Endodermal cell (in vitro differentiated cells): ENCODE results near the gene GALR1. TPM values are rescaled to one million over a fixed set of nuclear protein-coding genes. Genes with fewer than 3 reads are reported as not detected.

Experiments
- DNase-seq: peaks from one replicate; pipeline ENCODE4 v3.0.0-alpha.2; 2017
- H3K27ac ChIP-seq: 2 replicates; pipeline ENCODE4 v1.5.1; 2013; ENCODE audit warnings: mild to moderate bottlenecking, low read depth, low read length, moderate library complexity
- H3K27me3 ChIP-seq: 2 replicates; pipeline ENCODE4 v1.6.1; 2013; ENCODE audit warnings: mild to moderate bottlenecking, low read length, moderate library complexity; ENCODE audit not compliant: insufficient read depth, control insufficient read depth, poor library complexity, severe bottlenecking
- H3K36me3 ChIP-seq: 2 replicates; pipeline ENCODE4 v1.7.0; 2013; ENCODE audit warnings: mild to moderate bottlenecking, low read length, moderate library complexity; ENCODE audit not compliant: control insufficient read depth, insufficient read depth
- H3K4me1 ChIP-seq: one replicate; pipeline ENCODE4 v1.7.0; 2013; ENCODE audit warnings: low read length; ENCODE audit not compliant: control insufficient read depth, insufficient read depth
- H3K4me3 ChIP-seq: 2 replicates; pipeline ENCODE4 v1.5.1; 2013; ENCODE audit warnings: mild to moderate bottlenecking, low read length, moderate library complexity
- H3K9ac ChIP-seq: 2 replicates; pipeline ENCODE4 v1.6.1; 2013; ENCODE audit warnings: mild to moderate bottlenecking, low read length, moderate library complexity; ENCODE audit not compliant: poor library complexity, severe bottlenecking; ENCODE audit errors: extremely low read depth
- H3K9me3 ChIP-seq: 2 replicates; pipeline ENCODE4 v1.6.1; 2013; ENCODE audit warnings: mild to moderate bottlenecking, low read length, moderate library complexity; ENCODE audit not compliant: control insufficient read depth
- H3K27ac Mint-ChIP-seq: 2 replicates; pipeline ENCODE4 v1.8.0; 2020; ENCODE audit warnings: mixed read lengths
- H3K27me3 Mint-ChIP-seq: 2 replicates; pipeline ENCODE4 v1.8.0; 2021; ENCODE audit warnings: mild to moderate bottlenecking, mixed read lengths; ENCODE audit not compliant: insufficient read depth
- H3K36me3 Mint-ChIP-seq: 2 replicates; pipeline ENCODE4 v1.8.0; 2020; ENCODE audit warnings: low read depth, mixed read lengths
- H3K4me1 Mint-ChIP-seq: 2 replicates; pipeline ENCODE4 v1.8.0; 2020; ENCODE audit warnings: mixed read lengths
- H3K4me3 Mint-ChIP-seq: 2 replicates; pipeline ENCODE4 v1.8.0; 2020; ENCODE audit warnings: mild to moderate bottlenecking, moderate library complexity, mixed read lengths
- H3K9me3 Mint-ChIP-seq: 2 replicates; pipeline ENCODE4 v1.8.0; 2020; ENCODE audit warnings: mild to moderate bottlenecking, mixed read lengths
- CTCF ChIP-seq: fragments of 200-600 bp; sonication (generic); conservative IDR thresholded peaks from 2 replicates; pipeline ENCODE4 v1.5.0; 2021; ENCODE audit warnings: antibody characterized with exemption, mild to moderate bottlenecking
- WGBS, 2 experiments: methylation state at CpG; one replicate each; pipeline versions ENCODE4 v1.1.5 to v1.1.7; 2013; ENCODE audit warnings: missing lambda C conversion rate in 2 of 2, mixed read lengths in 1 of 2; ENCODE audit not compliant: insufficient coverage in 1 of 2, insufficient read length in 1 of 2; 5-methylcytosine and 5-hydroxymethylcytosine counted together
- total RNA-seq, 2 donors: library from RNA; stranded (reverse); fragmentation: NEBNext Ultra II Directional in 1 of 2; extraction: Animal tissue kit (Norgen Biotek cat#: 25700) in 1 of 2; gene quantifications; 2 replicates in 1 of 2; 3 replicates in 1 of 2; pipeline ENCODE4 v1.2.1, GENCODE V29; 2021

Gene GALR1
- total RNA-seq, 2 donors from 2014 or later: 0.04 TPM; not detected in 1

DNA sequence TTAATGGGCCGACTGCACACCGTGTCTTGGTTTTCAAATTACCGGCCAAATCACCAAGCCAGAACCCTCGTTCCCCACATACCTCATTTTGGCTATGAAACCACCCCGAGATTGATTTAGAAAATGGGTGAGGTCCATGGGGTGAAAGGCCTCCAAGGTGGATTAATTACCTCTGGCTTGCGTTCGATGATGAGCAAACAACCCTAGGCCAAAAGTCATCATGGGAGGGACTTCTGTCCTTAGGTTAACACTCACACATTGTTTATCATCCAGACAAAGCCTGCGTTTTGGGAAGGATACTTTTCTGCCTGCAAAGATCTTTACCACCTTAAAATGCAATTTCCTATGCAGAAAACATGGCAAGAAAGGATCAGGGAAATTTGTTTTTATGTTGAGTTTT is 48.5 kb downstream of the GALR1 start:
- WGBS, 2 experiments: 70 to 94% methylated on average over 3 to 8 of the region's 8 CpGs
- no peak for DNase-seq
- TF ChIP-seq CTCF: no peak

DNA sequence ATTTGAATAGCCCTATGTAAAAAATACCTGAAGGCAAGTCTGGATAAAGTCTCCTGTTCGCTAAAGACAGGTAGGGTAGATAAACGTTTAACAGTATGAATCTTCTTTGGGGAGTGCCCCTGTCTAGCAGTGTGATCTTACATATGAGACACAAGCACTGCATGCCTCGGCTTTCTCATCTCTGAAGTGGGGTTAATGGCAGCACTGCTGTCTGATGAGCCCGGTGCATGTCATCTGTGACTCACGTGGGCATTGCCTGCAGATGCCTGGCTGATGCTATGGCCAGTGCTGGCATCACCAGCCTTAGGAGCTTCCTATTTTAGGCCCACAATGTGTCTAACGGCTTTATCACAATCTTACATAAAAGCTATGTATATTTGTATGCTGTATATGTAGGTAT is 50.1 kb downstream of the GALR1 start:
- no peaks in the 10 kb centered on the region for H3K4me1 Mint-ChIP-seq
- Histone ChIP-seq H3K9me3 (no peaks in the 10 kb centered on the region), H3K9ac (no peak overlapping the region), H3K4me3 (no peak overlapping the region), H3K27me3 (no peaks in the 10 kb centered on the region), H3K4me1 (no peaks in the 10 kb centered on the region), H3K36me3 (no peaks in the 10 kb centered on the region), H3K27ac (no peak overlapping the region)
- WGBS, 2 experiments: 89 to 91% methylated on average over 3 to 6 of the region's 6 CpGs
- TF ChIP-seq CTCF: no peak
- H3K9me3 Mint-ChIP-seq: no peaks in the 10 kb centered on the region
- no peak overlapping the region for H3K27ac Mint-ChIP-seq
- H3K27me3 Mint-ChIP-seq: no peaks in the 10 kb centered on the region
- H3K4me3 Mint-ChIP-seq: no peak overlapping the region
- H3K36me3 Mint-ChIP-seq: no peaks in the 10 kb centered on the region
- DNase-seq: no peak

More for the DNA sequence above, 48.5 kb downstream of the GALR1 start:
- Histone ChIP-seq H3K9ac (no peak overlapping the region), H3K36me3 (no peaks in the 10 kb centered on the region), H3K4me1 (no peaks in the 10 kb centered on the region), H3K27me3 (no peaks in the 10 kb centered on the region), H3K27ac (no peak overlapping the region), H3K9me3 (no peaks in the 10 kb centered on the region), H3K4me3 (no peak overlapping the region)
- Mint-ChIP-seq H3K9me3 (no peaks in the 10 kb centered on the region), H3K4me3 (no peak overlapping the region), H3K27ac (no peak overlapping the region), H3K4me1 (no peaks in the 10 kb centered on the region), H3K36me3 (no peaks in the 10 kb centered on the region), H3K27me3 (no peaks in the 10 kb centered on the region)

DNA sequence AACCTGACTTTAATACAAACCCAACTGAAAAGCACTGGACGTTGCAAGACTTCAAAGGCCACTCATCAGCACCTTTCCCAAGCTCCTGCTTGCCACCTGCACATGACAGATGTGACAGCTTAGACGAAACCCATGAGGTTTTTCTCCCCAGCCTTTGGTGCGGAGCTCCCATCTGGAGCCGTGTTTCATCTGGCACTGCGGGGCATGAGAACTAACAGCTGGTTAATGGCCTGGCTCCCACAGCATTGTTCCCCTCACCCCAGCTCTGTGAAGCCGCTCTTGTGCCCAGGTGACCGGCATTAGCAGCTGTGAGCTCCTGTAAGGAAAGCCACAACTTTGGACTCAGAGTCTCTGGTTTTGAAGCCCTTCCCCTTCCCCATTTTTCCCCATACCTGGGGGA is 50.9 kb downstream of the GALR1 start:
- Histone ChIP-seq H3K27ac (no peak overlapping the region), H3K9me3 (no peaks in the 10 kb centered on the region), H3K27me3 (no peaks in the 10 kb centered on the region), H3K4me3 (no peak overlapping the region), H3K36me3 (no peaks in the 10 kb centered on the region), H3K4me1 (no peaks in the 10 kb centered on the region), H3K9ac (no peak overlapping the region)
- no peak for DNase-seq
- Mint-ChIP-seq H3K27me3 (no peaks in the 10 kb centered on the region), H3K9me3 (no peaks in the 10 kb centered on the region), H3K27ac (no peak overlapping the region), H3K4me3 (no peak overlapping the region), H3K4me1 (no peaks in the 10 kb centered on the region), H3K36me3 (no peaks in the 10 kb centered on the region)
- 79 to 88% methylated on average over 4 to 7 of the region's 7 CpGs for WGBS, 2 experiments
- TF ChIP-seq CTCF: no peak
